H1 (cell line): ENCODE results near the gene UMODL1. TPM values are rescaled to one million over a fixed set of nuclear protein-coding genes. Genes with fewer than 3 reads are reported as not detected.

ENCODE experiments used
- RFX5 ChIP-seq: IDR thresholded peaks from 2 replicates; pipeline ENCODE4 v1.6.1; 2011; ENCODE audit warnings: low read depth, low read length, improper control_type of control experiment, borderline replicate concordance
- TCF12 ChIP-seq: IDR thresholded peaks from 2 replicates; pipeline ENCODE4 v1.6.1; 2011; ENCODE audit warnings: low read depth, mild to moderate bottlenecking, low read length
- polyA plus RNA-seq, 7 experiments: library from polyadenylated mRNA; depleted of rRNA in 3 of 7; stranded (reverse) in 5 of 7; unstranded in 2 of 7; fragments of >200 nt in 5 of 7; fragments of 200-250 nt in 2 of 7; gene quantifications; 1 replicate in 5 of 7; 2 replicates in 1 of 7; 4 replicates in 1 of 7; pipeline versions ENCODE4 v1.2.1 to v1.2.3, GENCODE V29; 2011 to 2013; ENCODE audit warnings: missing spikeins in 2 of 7, mixed read lengths in 2 of 7
- total RNA-seq: library from RNA; stranded (reverse); fragmentation: NEBNext Ultra II Directional; extraction: Animal tissue kit (Norgen Biotek cat#: 25700); gene quantifications from 2 replicates; pipeline ENCODE4 v1.2.1, GENCODE V29; 2021

The UMODL1 gene
- total and polyA plus RNA-seq, 2 of the 8 experiments (the other 6 are each of a cell fraction or from before 2014, with no cell fraction given): not detected

DNA sequence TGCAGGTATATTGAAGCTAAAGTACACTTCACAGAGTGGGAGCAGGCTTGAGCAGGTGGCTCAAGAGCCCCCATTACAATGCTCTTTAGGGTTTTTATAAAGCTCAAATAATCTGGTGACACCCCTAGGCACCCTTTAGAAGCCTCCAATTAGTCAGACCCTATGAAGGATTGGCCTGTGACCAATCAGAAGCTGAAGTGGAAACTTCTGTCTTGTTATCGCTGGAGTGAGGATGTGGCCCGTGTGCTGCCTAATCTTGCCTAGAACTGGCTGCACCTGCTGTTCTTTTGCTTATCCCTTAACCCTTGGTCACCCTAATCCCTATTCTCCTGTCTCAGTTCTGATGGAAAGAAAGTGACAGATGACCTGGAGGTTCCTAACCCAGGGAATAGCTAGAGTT is 77.0 kb downstream of the UMODL1 start (continued):
- TF ChIP-seq RFX5: no peak
- TF ChIP-seq TCF12: no peak
